ENCODE measurements around the gene KRTAP12-1.

KRTAP12-1 gene

DNA sequence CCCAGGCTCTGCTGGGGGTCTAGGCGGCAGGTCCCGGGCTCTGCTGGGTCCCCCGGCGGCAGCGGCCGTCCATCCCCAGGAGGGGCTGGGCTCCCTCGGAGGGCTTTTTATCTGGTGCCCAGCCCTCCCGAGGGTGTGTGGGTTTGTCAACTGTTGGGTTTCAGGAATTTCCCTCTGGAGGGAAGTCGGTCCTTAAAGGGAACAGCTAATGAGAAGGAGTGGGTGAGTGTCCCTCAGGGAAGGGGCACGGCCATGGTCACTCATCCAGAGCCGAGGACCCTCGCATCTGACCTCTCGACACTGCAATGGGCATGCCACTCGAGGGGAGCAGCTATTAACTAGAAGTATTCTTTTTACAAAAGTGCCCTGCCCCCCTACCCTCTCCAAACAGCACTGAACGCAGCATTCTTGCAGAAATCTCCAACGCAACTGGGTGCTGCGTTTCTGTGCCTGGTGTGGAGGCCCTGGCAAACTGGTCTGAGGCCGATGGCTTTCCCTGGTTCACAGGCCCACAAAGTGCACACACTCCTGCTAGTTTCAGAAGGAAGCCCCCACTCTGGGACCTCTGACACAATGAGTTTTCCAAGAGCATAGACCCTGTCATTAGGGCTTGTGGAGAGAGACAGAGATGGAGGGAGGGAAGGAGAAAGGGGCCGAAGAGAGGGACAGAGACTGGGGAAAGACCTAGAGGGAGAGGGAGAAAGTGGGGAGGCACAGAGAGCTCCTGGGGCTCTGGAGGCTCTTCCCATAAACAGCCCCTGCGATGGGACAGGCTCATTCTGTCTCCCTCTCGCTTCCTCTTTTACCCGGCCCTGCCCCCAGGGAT is 30.5 kb upstream of the KRTAP12-1 start:
- no peak for DNase-seq (ENCODE audit: low read depth, low spot score)
- no peak overlapping the region for H3K27ac ChIP-seq

DNA sequence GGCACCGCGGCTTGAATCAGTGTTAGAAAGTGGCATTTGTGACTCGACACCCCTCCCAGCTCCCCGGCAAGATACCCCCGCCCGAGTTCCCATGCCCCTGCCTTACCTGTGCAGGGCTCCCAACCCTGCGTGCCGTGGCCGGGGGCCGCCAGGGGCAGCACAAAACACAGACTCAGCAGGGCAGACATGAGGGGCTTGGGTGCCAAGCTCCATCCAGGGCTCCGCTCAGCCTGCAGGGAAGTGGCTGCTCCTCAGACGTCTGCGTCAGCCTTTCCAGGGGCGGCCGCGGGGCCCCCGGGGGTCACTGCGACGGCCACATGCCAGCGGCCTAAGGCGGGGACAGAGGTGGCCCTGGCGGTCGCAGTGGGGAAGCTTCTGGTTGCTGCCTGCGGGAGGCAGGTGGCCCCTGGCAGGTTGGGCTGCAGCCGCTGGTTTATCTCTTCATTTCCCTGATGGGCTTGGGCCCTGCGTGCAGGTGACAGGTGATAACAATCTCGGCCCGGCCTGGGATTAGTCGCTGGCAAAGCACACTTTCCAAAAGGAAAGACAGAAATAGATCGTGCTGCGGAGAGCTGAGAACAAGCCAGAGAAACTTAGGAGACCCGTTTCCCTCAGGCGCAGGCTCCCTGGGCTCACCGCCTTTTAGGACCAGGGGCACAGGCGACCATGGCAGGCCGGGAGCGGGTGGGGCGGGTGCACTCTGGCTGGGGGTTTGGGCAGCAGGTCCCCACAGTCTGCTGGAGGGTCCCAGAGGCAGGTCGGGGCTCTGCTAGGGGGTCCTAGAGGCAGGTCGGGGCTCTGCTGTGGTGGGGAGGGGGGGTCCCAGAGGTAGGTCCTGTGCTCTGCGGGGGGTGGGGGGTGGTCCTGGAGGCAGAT is 29.6 kb upstream of the KRTAP12-1 start, which contains the start of gene TSPEAR:
Gene TSPEAR, minus strand, starts transcription at position 246 of the 876 bp plus-strand sequence. Its CDS starts 58 bp downstream, at position 188.
- H3K27ac ChIP-seq: no peak within 1 kb of the TSS
- no peak for DNase-seq (ENCODE audit: low read depth, low spot score)

DNA sequence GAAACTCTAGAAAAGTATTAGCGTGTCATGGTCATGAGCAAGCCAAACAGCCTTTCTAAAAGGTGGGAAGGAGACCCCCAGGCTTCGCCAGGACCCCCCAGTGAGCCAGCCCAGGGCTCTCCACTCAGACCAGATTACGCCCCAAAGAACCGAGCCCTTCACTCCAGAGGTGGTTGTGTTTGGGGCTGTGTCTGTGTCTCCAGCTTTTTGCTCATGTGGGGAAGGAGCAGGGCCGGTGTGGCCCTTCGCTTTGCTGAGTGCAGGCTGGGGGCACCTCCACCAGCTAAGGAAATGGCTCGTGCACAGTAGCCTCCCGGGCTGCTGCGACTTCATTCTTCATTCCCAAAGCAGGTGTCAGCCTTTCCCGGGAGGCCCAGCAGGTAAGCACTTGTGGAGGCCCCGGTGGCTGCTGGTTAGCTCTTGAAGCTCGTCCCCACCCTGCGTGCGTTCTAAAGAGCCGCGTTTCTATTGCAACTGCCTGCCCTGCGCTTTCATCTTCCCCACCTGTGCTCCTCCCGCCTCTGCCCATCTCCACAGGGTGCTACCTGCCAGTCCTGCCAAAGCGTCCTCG is 28.9 kb upstream of the KRTAP12-1 start:
- H3K27ac ChIP-seq: no peak overlapping the region
- DNase-seq (ENCODE audit: low read depth, low spot score): peak; percentile 5

DNA sequence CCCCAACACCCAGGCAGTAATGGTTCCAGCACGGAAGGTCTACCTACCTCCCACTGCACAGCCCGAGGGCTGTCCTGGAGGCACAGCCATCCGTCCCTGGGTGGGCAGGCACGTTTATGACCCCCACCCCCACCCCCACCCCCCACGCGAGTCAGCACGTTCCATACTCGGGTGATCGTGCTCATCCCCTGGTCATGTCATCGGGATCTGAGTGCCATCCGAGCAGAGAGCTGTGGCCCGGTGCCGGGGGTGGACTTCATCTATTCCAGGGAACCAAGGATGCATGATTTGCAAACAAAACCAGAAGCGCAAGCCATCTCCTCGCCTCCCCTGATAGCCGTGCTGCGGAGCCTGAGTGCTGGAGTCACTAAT is 28.3 kb upstream of the KRTAP12-1 start:
- no peak overlapping the region for H3K27ac ChIP-seq
- no peak for DNase-seq (ENCODE audit: low read depth, low spot score)

DNA sequence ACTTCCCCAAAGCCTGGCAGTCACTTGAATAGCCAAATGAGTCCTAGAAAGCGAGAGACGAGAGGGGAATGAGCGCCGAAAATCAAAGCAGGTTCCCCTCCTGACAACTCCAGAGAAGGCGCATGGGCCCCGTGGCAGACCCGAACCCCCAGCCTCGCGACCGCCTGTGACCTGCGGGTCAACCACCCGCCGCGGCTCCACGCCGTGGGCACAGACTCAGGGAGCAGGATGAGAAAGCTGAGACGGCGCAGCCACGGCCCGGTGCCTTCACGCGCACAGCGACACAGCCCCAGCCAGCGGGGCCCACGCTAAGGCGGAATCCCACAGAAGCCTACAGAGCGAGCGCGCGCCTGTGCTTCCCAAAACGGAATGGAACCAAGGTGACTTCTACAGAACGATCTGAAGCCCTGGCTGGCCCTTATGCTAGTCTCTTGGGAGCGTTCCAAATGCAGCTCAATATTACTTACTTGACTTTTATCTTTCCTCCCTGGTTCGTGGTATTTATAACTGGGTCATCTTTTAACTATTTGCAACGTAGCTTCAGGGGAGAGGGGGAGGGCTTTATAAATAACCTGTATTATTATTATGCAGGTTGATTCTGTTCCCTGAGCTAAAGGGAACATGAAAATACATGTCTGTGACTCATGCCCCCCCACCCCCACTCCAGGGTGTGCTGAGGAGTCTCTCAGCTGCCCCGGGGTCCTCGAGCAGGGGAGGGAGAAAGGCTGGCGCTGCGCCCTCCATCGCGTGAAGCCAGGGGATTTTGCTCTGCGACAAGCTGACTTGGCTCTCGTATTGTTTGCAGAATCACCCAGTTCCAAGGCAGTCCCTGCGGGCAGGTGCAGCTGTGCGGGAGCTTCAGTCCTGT is 27.7 kb upstream of the KRTAP12-1 start:
- DNase-seq (ENCODE audit: low read depth, low spot score): peak; percentile 40
- no peak overlapping the region for H3K27ac ChIP-seq

DNA sequence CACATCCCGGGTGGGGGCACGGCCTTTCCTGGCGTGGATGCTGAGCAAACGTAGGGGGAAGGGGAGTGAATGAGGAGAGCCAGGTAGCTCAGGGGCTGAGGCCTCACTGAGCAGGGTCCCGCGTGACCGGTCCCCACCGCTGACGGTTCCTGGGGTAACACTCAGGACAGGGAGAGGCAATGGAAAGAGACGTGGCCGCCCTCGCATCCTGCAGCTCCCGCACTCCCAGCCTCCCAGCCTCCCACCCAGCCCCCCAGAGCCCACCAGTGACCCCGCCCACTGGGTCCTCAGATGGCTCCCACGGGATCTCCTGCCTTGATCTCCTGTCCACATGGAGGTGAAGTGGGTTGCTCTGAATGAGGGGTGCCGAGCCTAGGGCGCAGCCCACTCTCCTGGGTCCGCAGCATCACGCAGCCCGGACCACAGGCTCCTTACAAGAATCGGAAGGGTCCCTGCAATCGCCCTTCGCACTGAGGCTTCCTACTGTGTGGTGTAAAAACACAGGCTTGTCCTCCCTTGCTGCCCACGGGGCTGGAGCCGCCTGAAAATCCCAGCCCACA is 27.0 kb upstream of the KRTAP12-1 start:
- DNase-seq (ENCODE audit: low read depth, low spot score): no peak
- no peak overlapping the region for H3K27ac ChIP-seq

DNA sequence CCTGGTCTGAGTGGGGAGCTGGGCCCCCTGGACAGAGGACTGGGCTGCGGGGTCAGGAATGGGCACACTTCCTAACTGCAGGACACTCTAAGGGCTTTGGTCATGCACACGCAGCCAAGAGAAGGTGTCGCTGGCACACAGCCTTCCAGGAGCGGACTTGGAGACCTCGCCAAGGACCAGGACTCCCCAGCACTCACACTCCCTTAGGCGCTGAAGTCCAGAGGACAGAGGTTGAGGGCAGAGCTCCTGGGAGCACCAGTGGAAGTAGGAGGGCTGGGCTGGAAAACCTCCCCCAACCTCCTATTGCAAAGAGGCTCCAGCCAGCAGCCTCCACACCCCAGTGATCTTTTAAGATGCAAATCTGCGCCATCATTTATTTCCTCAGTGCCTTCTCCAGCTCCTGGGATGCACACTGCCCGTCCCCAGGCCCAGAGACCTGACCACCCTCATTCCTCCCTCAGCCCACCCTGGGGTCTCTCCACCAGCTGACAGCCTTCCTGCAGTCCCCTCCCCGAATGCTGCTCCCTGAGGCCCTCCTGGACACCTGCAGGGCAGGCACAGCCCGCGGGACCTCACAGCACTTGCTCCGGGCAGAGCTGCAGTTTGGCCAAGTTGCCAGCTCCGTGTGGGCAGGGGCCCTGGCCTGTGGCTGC is 26.4 kb upstream of the KRTAP12-1 start:
- DNase-seq (ENCODE audit: low read depth, low spot score): no peak
- H3K27ac ChIP-seq: no peak overlapping the region

DNA sequence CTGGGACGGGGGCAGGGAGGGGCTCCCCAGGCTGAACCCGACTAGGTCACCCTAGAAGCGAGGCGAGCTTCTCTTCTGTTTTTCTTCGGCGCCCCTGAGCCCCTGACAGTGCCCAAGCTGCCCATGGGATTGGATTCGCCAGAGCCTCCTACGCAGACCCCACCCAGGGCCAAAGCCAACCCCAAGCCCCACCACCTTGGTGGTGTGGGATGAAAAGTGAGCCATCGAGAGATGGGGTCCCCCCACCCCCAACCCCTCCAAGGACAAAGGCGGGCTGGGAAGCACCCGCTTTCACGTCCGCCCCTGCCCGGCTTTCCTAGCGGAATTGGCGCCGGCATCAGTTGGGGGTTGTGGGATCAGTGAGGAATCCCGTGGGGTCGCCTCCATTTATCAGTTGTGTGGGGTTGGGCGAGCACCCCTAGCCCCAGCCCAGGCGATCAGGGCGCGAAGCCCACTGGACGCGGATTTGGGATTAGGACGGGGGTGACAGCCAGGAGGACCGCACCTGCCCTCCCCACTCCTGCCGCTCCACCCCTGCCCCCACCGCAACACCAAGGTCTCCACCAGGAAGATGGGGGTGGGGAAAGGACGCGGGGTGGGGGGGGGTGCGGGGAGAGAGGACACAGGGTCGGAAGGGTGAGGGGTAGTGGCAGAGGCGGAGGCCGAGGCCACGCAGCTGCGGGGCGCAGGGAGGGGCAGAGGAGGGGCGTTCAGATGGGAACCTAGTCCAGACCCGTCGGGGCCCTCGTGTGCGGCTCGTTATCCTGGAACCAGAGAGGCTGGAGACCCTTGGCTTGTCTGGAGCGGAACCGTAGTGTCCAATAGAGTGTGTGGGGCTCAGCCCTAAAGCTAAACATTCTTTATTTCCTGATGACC is 25.0 kb upstream of the KRTAP12-1 start:
- no peak for DNase-seq (ENCODE audit: low read depth, low spot score)
- no peak overlapping the region for H3K27ac ChIP-seq

DNA sequence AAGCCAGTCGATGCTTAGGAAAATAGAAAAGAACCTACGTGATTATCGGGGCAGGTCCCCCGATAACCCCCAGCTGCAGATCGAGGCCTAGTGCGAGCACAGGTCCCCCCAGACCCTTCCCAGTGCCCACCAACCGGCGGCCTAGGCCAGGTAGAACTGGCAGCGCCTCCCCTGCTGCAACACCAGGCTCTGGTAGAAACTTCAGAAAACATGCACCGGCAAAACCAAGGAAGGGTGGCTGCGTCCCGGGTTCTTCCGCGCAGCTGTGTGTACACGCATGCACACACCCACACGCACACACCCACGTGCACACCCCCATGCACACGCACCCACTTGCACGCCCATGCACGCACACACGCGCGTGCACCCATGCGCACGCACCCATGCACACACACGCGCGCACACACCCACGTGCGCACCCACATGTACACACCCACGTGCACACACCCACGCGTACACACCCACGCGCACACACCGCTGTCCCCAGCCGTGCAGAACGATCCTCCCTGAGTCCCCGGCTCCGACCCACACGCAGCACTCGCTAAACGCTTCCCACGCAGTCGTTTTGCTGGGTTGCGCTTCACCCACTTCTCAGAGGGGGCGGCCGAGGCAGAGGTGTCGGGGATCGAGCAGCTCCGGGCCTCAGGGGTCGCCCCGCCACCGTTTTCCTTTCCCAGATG is 24.2 kb upstream of the KRTAP12-1 start:
- DNase-seq (ENCODE audit: low read depth, low spot score): no peak
- no peak overlapping the region for H3K27ac ChIP-seq

DNA sequence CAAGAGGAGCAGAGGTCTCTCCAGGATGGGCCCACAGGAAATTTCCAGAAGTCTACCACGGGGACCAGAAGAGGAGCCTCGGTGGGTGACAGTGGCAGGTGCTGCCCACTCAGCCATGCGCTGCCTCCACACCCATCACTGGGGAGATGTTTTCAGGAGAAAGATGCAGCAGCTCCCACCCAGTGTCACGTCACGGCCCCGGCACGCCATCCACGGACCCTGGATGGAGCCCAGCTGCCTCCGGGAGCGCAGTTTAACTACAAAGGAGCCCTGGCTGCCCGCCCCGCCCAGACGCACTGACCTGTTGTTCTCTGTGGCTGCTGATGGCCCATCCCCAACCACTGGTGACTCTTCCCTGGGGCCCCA is 22.7 kb upstream of the KRTAP12-1 start:
- no peak overlapping the region for H3K27ac ChIP-seq
- no peak for DNase-seq (ENCODE audit: low read depth, low spot score)

DNA sequence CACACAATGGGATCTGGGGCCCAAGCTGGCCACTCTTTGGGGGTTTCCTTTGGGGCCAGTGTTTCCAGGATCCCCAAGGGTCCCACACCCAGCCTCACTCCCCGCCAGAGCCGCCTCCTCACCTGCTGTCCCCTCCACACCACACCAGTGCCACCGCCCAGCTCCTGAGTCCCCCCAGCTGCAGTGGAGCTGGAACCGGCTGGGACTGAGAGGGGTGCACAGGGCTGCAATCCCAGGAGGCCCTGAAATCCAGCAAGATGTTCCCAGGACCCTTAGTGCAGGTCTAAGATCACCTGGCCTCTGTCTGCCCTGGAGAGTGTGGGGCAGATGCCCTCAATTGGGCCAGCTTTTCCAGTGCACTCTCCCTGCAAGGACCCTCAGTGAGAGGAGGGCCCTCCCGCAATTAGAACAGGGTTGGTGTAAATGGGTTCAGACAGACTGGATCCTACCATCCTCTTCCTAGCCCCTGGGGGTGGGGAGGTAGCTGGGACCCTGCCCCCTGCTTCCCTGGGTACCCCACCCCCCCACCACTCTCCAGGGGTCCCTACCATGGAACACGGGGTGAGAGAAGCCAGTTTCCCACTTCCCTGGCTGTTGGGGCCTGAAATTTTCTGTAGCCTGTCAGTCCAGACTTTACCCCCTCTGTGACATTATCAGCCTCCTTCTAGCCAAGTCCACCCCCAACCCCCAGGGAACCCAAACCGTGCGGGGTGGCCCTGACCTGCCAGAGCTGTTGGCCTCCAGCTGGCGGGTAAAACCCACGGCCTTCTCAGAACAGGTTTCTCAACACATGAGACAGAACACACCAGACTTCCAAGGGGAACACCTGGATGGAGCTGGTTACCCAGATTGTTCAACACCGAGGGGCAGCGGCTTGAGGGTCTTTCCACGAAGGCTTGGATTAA is 22.0 kb upstream of the KRTAP12-1 start:
- DNase-seq (ENCODE audit: low read depth, low spot score): no peak
- no peak overlapping the region for H3K27ac ChIP-seq

DNA sequence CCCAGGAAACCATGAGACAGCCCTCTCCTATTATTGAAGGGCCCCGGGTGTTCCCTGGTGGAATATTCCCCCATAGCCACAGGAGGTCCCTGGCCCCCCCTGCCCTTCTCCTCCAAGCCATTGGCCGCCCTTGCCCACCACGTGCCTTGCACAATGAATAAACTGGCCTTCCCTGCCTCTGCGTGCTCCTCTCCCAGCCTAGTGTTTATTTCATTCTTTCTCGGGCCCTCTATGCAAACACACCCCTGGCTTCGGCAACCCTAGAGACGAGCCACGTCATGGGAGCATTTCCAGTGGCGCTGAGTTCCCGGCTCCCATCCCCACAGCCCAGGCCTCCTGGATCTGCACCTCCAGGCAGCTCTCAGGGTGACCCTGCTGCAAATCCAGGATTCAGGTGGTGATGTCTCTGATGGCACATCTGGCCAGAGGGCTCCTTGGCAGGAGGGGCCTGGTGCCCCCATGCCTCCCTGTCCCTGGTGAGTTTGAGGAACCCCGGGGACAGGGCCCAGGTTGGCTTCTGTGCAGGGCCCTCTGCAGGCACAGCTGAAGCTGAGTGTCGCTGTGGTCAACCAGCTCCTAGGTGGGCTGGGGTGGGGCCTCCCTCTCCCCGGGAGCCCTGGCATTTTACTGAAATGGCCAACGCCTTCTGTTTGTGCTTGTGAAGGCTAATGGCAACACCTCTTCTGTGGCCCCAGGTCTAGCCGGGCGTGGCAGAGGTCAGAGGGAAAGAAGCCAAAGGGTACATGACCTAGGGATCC is 21.2 kb upstream of the KRTAP12-1 start:
- DNase-seq (ENCODE audit: low read depth, low spot score): no peak
- no peak overlapping the region for H3K27ac ChIP-seq

DNA sequence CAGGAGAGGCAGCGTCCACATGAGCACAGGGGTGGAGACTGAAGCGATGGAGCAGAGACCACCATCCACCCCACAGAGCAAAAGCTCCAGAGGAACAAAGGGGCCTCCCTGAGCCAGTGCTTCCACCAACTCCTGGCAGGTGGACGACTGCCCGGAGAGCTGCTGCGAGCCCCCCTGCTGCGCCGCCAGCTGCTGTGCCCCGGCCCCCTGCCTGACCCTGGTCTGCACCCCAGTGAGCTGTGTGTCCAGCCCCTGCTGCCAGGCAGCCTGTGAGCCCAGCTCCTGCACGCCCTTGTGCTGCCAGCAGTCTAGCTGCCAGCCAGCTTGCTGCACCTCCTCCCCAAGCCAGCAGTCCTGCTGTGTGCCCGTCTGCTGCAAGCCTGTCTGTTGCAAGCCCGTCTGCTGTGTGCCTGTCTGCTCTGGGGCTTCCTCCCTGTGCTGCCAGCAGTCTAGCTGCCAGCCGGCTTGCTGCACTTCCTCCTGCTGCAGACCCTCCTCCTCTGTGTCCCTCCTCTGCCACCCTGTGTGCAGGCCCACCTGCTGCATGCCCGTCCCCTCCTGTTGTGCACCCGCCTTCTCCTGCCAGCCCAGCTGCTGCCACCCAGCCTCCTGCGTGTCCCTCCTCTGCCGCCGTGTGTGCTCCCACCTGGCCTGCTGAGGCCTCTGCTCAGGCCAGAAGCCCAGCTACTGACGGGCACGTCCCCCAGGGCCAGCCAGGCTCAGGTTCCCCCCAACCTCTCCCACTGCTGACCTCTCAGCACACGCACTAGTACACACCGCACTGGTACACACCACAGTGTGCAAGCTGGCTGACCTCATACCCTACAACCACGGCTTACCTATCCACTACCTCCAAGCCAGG is 20.4 kb upstream of the KRTAP12-1 start:
- no peak for DNase-seq (ENCODE audit: low read depth, low spot score)
- no peak overlapping the region for H3K27ac ChIP-seq

DNA sequence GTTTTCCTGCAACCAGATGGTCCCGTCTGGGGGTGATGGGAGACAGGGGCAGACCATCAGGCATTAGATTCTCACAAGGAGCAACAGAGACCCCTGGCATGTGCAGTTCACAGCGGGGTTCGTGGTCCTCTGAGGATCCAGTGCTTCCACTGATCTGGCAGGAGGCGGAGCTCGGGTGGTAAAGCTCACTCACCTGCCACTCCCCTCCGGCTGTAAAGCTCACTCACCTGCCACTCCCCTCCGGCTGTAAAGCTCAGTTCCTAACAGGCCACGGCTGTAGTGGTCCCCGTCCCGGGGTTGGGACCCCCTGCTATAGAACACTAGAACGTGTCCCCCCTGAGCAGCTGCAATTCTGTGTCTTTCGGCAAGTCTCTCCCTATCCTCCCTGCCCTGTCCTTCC is 19.6 kb upstream of the KRTAP12-1 start:
- DNase-seq (ENCODE audit: low read depth, low spot score): no peak
- no peak overlapping the region for H3K27ac ChIP-seq

DNA sequence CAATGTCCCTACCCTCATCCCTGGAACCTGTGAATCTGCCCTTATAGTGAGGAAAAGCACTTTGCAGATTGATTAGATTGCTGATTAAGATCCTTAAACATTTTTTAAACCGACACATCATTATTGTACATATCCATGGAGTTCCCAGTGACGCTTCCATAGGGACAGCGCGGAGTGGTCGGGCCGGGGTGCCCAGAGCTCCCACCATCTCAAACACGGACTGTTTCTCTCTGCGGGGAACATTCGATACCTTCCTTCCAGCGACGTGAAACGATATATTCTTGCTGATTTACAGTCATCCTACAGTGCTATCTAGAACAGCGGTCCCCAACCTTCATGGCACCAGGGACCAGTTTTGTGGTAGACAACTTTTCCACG is 19.0 kb upstream of the KRTAP12-1 start:
- H3K27ac ChIP-seq: no peak overlapping the region
- DNase-seq (ENCODE audit: low read depth, low spot score): no peak

Measured in epithelial cell of prostate (primary cell).